ENCODE results near the gene C17orf114.

GRCh38 chr17:4810696-4811290 is 8.7 kb upstream of the C17orf114 start:
- TF ChIP-seq CTCF (conservative IDR thresholded peaks at IDR 0.05; ENCODE audit: low read length) (no peak), EZH2phosphoT487 (IDR thresholded peaks at IDR 0.05; ENCODE audit: borderline replicate concordance, low read depth, low read length) (no peak)

Measured in OCI-LY7 (cell line).